ENCODE results near the gene PJA1.

The PJA1 gene

DNA sequence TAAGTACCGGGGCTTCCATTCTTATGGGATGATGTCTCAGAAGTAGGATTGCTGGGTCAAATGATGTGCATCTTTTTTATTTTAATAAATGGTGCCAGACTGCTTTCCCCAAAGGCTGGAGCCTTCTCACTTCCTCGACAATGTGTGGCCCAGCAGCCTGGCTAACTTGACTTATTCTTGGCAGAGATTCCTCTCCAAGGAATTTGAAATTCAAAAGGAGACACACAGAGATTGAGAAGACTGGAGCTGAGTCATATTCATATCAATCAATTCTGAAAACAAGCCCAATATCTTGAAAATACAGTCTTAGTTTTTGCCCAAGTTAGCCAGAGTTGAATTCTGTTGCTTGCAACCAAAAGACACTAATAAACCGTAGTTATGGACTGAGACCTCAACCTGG, 10.8 kb upstream of the PJA1 start:
- DNase-seq: no peak

GRCh38 chrX:69173906-69174305, 8.7 kb upstream of the PJA1 start:
- no peak for DNase-seq

DNA sequence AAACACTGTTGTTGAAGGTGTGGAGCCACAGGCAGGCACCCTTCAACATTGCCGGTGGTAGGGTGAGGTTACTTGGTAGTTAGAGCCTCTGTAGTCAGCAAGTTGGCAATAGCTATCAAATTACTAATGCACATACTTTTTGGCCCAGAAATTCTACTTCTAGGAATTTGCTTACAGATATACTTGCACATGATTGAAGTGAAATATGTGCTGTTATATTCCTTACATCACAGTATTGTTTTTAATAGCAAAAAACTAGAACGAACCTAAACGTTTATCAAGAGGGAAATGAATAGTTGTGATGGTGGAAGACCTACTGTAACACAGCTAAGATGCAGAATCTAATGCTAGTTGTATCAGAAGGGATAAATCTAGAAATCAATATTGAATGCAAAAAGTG, 7.7 kb upstream of the PJA1 start:
- no peak for DNase-seq

DNA sequence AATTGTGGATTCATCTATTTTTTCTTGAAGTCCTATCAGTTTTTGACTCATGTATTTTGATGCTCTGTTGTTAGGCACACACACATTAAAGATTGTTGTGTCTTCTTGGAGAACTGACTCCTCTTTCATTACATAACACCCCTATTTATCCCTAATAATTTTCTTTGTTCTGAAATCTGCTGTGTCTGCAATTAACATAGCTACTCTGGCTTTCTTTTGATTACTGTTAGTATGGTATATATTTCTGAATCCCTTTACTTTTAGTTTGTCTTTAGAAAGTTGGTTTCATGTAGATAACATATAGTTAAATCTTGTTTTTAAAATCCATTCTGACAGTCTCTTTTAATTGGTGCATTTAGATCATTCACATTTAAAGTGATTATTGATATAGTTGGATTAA, 5.1 kb upstream of the PJA1 start:
- no peak for DNase-seq

DNA sequence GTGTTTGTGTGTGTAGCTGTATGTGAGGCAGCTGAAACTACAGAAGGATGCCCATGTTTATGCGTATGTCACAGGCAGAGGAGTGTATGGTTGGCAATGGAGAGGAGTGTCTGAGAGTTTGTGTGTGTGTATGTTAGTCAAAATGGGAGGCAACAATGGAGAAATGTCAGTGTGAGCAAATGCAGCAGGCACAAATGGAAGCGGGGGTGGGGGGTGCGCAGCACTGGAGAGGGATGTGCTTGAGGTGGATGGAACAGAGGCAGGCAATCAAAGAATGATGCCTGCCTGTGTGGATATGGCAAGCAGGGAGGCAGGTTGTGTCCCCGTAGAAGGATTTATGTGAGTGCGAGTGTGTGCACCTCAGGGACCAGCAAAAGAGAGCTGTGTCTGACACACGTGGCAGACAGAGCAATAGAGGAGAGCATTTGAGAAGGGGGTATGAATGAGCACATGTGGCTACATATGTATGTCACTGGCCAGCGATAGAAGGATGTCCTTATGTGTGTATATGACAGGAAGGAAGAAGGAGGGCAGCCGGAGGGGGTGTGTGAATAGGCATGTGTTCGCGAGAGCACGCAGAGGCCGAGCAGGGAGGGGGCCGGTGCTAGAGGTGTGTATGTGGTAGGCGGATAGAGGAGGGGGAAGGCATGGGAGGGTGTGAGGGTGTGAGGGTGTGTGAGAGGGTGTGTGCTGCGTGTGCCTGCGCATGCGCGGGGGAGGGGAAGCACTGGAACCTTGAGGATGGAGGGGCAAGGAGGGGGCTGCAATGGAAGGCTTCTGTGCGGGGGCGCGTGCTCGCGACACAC, 1.1 kb downstream of the PJA1 start:
- DNase-seq: no peak

GRCh38 chrX:69162361-69162865, 2.8 kb downstream of the PJA1 start:
- DNase-seq: no peak

DNA sequence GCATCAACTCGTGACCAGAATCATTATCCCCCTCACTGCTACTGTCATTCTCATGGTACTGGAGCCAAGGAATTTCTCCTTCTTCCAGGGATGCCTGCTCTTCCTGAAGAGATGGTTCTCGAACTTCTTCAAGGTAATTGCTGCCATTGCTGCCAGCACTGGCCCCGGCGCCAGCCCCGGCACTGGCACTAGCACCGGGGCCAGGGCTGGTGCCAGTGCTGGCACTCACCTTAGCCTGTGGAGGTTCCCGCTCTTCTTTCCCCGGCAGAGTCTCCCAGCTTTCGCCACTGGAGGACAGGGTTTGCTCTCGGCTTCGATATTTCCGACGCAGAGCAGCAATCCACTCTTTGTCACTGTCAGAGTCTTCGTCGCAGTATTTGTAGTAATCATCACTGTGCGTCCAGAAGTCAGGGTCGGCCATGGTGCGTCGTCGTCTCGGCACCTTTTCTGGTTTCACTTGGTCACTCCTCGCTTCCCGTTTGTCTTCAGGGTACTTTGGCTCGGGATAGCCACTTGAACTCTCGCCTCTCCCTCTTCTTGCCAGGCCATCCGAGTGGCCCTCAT, 3.4 kb downstream of the PJA1 start:
- DNase-seq: no peak

DNA sequence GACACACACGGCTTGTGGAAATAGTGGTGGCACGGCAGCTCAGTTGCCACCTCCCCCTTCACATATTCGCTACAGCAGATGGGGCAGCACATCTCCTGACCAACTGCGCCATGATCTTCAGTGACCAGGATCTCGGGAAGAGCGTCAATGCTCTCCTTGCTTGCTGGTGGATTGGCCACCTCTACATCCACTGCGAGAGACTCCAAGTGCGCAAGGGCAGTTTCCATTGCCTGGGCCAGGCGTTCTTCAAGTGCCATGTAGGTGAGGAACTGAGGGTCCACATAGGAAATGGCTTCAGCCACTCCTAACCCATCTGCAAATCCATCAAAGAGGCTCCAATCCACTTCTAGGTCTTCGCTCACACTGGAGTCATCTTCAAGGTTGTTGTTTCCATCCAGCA, 3.9 kb downstream of the PJA1 start:
- DNase-seq: no peak

GRCh38 chrX:69158166-69158980, 6.9 kb downstream of the PJA1 start:
- DNase-seq: peak; percentile 53

DNA sequence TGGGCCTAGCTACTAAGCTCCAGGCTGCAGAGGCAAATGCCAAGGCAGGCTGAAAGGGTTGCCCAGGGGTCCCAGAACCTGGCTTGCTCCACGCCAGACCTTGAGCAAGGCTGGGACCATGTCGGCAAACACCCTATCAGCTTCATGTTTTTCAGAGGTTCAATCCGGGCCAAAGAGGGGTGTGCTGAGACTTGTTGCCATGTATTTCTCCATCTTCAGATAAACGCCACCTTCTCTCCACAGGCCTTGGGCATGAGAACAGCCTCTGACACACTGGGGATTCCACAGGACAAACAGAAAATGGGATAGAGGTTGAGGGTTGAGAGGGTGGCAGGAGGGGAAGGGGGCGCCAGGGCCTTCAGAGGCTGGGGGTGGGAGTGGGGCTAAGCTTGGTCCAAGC, 8.6 kb downstream of the PJA1 start:
- DNase-seq: no peak

DNA sequence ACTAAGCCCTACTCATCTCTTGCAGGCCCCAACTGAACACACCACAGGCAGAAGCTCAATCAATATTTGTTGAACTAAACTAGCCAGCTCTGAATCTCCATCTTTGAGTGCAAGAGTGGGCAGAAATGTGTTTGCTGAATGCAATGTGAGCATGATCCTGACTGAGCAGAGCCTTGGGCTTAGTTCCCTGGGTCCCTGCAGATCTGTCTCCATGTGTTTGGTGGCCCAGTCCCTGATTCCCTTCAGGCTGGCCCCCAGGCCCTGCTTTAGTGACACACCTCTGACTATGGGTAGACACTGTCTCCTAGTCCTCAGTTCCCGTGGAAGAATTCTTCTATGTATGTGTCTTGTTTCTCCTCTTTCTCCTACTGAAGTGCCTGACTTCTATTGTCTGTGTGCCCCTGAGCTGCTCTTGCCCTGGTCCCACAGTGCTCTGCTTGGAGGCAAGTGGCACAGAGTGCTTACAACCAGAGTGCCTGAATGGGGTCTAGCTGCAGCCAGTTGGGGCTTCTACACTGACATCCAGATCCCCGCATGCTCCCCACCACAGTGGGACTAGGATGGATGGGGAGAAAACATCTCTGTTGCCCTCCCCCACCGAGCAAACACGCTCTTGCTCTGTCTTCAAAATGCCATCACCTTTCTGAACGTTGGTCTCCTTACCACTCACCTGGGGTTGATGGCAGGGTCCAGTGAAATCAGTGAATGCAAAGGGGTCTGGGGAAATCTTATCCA, 9.3 kb downstream of the PJA1 start:
- DNase-seq: no peak

GRCh38 chrX:69154051-69154450, 11.2 kb downstream of the PJA1 start:
- DNase-seq: no peak

- no peak for DNase-seq
These were observed 12.1 kb downstream of the PJA1 start for GRCh38 chrX:69153060-69153730.

DNA sequence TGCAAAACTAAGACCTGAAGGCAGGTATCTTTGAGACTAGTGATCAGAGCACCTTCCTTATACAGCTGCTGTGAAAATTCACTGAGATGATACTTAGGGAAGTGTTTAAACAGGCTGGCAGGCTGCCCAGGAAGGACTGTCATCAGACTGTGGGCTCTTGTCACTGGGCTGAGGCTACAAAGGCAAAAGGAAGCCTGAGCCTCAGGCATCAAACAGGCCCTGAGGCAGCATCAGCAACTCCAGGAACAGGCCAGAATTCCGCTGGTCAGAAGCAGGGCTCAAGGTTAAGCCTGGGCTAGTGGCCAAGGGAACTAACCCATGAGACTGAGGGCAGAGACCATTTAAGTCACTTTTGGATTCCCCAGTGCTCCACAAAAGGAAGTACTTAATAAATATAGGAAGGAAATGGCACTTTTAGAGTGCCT, 12.8 kb downstream of the PJA1 start:
- DNase-seq: no peak

DNA sequence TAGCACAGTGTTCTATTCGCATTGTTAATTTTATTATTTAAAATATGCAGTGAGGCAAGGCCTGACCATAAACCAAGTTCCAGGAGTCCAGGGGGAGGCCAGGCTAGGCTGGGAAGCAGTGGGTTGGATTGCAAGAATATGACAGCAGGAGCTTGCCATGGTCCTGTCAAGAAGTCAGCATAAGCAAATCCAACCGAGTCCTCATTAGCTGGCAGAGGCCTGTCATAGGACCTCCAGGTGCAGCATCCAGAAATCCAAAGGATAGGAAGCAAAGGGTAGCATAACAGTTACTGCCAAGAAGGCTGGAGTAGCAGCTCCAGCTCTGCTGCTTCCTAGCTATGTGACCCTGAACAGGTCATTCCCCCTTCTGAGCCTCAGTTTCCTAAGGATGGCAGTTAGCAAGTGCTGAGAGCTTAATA, 13.4 kb downstream of the PJA1 start:
- DNase-seq: no peak

GRCh38 chrX:69150281-69150960, 14.8 kb downstream of the PJA1 start:
- DNase-seq: no peak

DNA sequence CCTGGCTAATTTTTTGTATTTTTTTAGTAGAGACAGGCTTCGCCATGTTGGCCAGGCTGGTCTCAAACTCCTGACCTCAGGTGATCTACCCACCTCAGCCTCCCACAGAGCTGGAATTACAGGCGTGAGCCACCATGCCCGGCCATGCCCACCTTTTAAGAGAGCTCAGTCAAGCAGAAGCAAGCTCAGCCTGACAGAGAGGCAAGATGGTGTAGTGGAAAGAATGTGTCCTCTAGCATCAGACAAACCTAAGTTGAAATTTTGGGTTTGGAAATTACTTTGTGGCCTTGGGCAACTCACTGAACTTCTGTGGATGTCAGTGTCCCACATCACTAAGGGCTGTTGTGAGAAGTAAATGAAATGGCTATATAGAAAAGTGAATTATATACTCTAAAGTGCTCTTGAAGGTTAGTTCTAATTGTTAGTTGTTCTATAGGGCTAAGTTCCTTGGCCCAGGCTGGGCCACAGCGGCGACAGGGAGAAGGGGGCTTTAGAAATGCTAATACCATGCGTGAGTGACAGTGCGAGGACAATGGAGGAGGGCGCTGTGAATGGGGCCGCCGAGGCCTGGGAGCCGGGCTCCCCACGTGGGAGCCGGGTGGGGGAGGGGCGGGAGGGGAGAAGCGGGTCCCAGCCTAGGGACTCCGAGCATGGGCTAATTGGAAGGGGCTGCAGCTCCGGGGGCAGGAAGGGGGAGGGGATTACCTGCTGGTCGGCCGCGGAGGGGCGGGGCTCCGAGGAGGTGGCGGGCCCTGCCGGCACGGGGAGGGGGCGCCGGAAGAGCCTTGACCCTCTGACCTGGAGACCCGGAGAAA, 15.6 kb downstream of the PJA1 start:
- no peak for DNase-seq

GRCh38 chrX:69148946-69149345, 16.3 kb downstream of the PJA1 start:
- no peak for DNase-seq

DNA sequence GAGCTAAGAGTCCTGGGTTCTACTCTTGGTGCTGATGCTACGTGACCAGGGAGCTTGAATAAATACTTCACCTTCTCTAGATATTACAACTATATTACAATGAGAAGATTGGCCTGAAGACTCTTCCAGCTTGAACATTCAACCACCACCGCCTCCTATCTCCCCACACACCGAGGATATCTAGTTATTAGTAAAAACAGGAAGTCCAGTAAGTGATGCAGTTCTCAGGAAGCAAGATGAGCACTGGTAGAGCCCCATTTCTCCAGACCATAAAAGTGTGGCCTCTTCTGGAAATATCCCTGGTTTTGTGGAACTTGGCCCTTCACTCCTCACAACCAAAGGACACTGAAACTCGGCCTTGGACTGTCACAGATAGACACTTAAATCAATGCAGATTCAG, 18.5 kb downstream of the PJA1 start:
- DNase-seq: no peak

DNA sequence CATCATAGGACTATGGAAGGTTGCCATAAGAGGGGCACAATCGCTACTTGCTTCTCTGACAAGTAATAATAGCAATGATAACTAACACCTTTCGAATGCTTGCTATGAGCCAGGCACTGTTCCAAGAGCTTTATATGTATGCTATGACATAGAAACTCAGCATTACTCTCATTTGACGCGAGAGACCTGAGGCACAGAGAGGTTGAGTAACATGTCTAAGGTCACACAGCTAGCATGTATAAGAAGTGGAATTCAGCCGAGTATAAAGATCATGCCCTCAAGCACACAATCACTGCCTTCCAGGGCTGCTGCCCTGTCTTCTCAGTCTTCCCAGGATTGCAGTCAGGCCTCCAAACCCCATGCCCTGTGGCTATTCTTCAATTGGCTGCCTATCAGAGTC, 19.5 kb downstream of the PJA1 start:
- no peak for DNase-seq
